H9 (cell line): ENCODE measurements around the gene UCP2. TPM values are rescaled to one million over a fixed set of nuclear protein-coding genes. Genes with fewer than 3 reads are reported as not detected.

Experiments used
- DNase-seq: peaks from one replicate; pipeline ENCODE4 v3.0.0-alpha.2; 2017
- H2AFZ ChIP-seq: one replicate; pipeline ENCODE4 v1.6.1; 2013; ENCODE audit warnings: mild to moderate bottlenecking, low read length, control low read depth, moderate library complexity
- H2AK5ac ChIP-seq: 2 replicates; pipeline ENCODE4 v1.6.1; 2013; ENCODE audit warnings: low read length, control low read depth, mixed read lengths; ENCODE audit not compliant: insufficient read length
- H2BK120ac ChIP-seq: one replicate; pipeline ENCODE4 v1.6.1; 2013; ENCODE audit warnings: low read depth, mild to moderate bottlenecking, low read length, control low read depth, inconsistent platforms; ENCODE audit not compliant: poor library complexity, severe bottlenecking
- H2BK12ac ChIP-seq: 2 replicates; pipeline ENCODE4 v1.6.1; 2013; ENCODE audit warnings: low read length, control low read depth, mixed read lengths, low read depth; ENCODE audit not compliant: insufficient read length
- H2BK15ac ChIP-seq: 2 replicates; pipeline ENCODE4 v1.6.1; 2013; ENCODE audit warnings: low read depth, low read length, control low read depth
- H2BK20ac ChIP-seq: one replicate; pipeline ENCODE4 v1.6.1; 2013; ENCODE audit warnings: low read depth, mild to moderate bottlenecking, low read length, control low read depth, inconsistent platforms; ENCODE audit not compliant: poor library complexity, severe bottlenecking
- H2BK5ac ChIP-seq: 2 replicates; pipeline ENCODE4 v1.6.1; 2013; ENCODE audit warnings: low read length, control low read depth, mixed read lengths; ENCODE audit not compliant: insufficient read length
- H3K14ac ChIP-seq: 2 replicates; pipeline ENCODE4 v1.6.1; 2013; ENCODE audit warnings: low read length, control low read depth; ENCODE audit not compliant: insufficient read depth
- H3K18ac ChIP-seq: 2 replicates; pipeline ENCODE4 v1.6.1; 2013; ENCODE audit warnings: low read depth, mild to moderate bottlenecking, mixed read lengths, low read length, control low read depth; ENCODE audit not compliant: insufficient read length
- H3K23ac ChIP-seq: 2 replicates; pipeline ENCODE4 v1.6.1; 2013; ENCODE audit warnings: low read length, control low read depth, mixed read lengths, low read depth; ENCODE audit not compliant: insufficient read length
- H3K23me2 ChIP-seq: 2 replicates; pipeline ENCODE4 v1.6.1; 2013; ENCODE audit warnings: low read depth, mild to moderate bottlenecking, mixed read lengths, low read length, control low read depth; ENCODE audit not compliant: insufficient read length, poor library complexity, severe bottlenecking
- H3K27ac ChIP-seq: 2 replicates; pipeline ENCODE4 v1.5.1; 2013; ENCODE audit warnings: low read length, control low read depth, mixed read lengths, low read depth; ENCODE audit not compliant: insufficient read length
- H3K27me3 ChIP-seq: 2 replicates; pipeline ENCODE4 v1.6.1; 2013; ENCODE audit warnings: low read length, control low read depth, inconsistent platforms; ENCODE audit not compliant: insufficient read depth
- H3K4ac ChIP-seq: 2 replicates; pipeline ENCODE4 v1.6.1; 2013; ENCODE audit warnings: low read depth, mild to moderate bottlenecking, control low read depth, inconsistent platforms, low read length, moderate library complexity
- H3K4me1 ChIP-seq: 2 replicates; pipeline ENCODE4 v1.6.1; 2013; ENCODE audit warnings: low read length, control low read depth, inconsistent platforms; ENCODE audit not compliant: insufficient read depth
- H3K4me2 ChIP-seq: 2 replicates; pipeline ENCODE4 v1.6.1; 2013; ENCODE audit warnings: low read length, control low read depth, mixed read lengths; ENCODE audit not compliant: insufficient read length, insufficient read depth
- H3K56ac ChIP-seq: 2 replicates; pipeline ENCODE4 v1.6.1; 2013; ENCODE audit warnings: low read depth, mild to moderate bottlenecking, mixed read lengths, low read length, control low read depth; ENCODE audit not compliant: insufficient read length
- H3K79me1 ChIP-seq: 2 replicates; pipeline ENCODE4 v1.6.1; 2013; ENCODE audit warnings: low read depth, mild to moderate bottlenecking, moderate library complexity, low read length, control low read depth, inconsistent platforms; ENCODE audit not compliant: insufficient read depth, poor library complexity, severe bottlenecking
- H3K79me2 ChIP-seq: 2 replicates; pipeline ENCODE4 v1.6.1; 2013; ENCODE audit warnings: low read length, control low read depth, inconsistent platforms; ENCODE audit not compliant: insufficient read depth
- H3K9ac ChIP-seq: 2 replicates; pipeline ENCODE4 v1.6.1; 2013; ENCODE audit warnings: low read length, control low read depth, mixed read lengths; ENCODE audit not compliant: insufficient read length; ENCODE audit errors: extremely low read depth
- H3K9me3 ChIP-seq: one replicate; pipeline ENCODE4 v1.6.1; 2013; ENCODE audit warnings: low read depth, low read length, inconsistent platforms; ENCODE audit not compliant: control insufficient read depth
- H3T11ph ChIP-seq: one replicate; pipeline ENCODE4 v1.6.1; 2013; ENCODE audit warnings: mild to moderate bottlenecking, low read length, control low read depth, inconsistent platforms
- H4K20me1 ChIP-seq: one replicate; pipeline ENCODE4 v1.6.1; 2013; ENCODE audit not compliant: control insufficient read depth, insufficient read length, insufficient read depth
- H4K5ac ChIP-seq: 2 replicates; pipeline ENCODE4 v1.6.1; 2013; ENCODE audit warnings: low read depth, mild to moderate bottlenecking, mixed read lengths, low read length, control low read depth; ENCODE audit not compliant: insufficient read length
- H4K8ac ChIP-seq: replicated peaks from 2 replicates; pipeline ENCODE4 v1.6.1; 2013; ENCODE audit warnings: low read length, control low read depth, mixed read lengths, low read depth; ENCODE audit not compliant: insufficient read length
- H4K91ac ChIP-seq: 2 replicates; pipeline ENCODE4 v1.6.1; 2013; ENCODE audit warnings: low read depth, mild to moderate bottlenecking, moderate library complexity, mixed read lengths, low read length, control low read depth; ENCODE audit not compliant: insufficient read length
- H3K27ac Mint-ChIP-seq, 3 experiments: 2 replicates in 2 of 3; 3 replicates in 1 of 3; pipeline ENCODE4 v1.8.0; 2020 to 2021; ENCODE audit warnings: mixed read lengths in 3 of 3, mild to moderate bottlenecking in 1 of 3, moderate library complexity in 1 of 3
- H3K27me3 Mint-ChIP-seq: 2 replicates; pipeline ENCODE4 v1.8.0; 2021; ENCODE audit warnings: low read depth, mild to moderate bottlenecking, moderate library complexity, mixed read lengths
- H3K36me3 Mint-ChIP-seq, 3 experiments: 2 replicates in 2 of 3; 3 replicates in 1 of 3; pipeline ENCODE4 v1.8.0; 2020 to 2021; ENCODE audit warnings: low read depth in 3 of 3, mixed read lengths in 3 of 3; ENCODE audit not compliant: insufficient read depth in 1 of 3
- H3K4me1 Mint-ChIP-seq, 2 experiments: 2 replicates each; pipeline ENCODE4 v1.8.0; 2020; ENCODE audit warnings: mixed read lengths in 2 of 2
- H3K4me3 Mint-ChIP-seq, 2 experiments: 2 replicates in 1 of 2; 3 replicates in 1 of 2; pipeline ENCODE4 v1.8.0; 2020 to 2021; ENCODE audit warnings: mild to moderate bottlenecking in 2 of 2, mixed read lengths in 2 of 2, moderate library complexity in 1 of 2
- H3K9me3 Mint-ChIP-seq, 2 experiments: 2 replicates in 1 of 2; 3 replicates in 1 of 2; pipeline ENCODE4 v1.8.0; 2020; ENCODE audit warnings: mild to moderate bottlenecking in 2 of 2, mixed read lengths in 2 of 2, moderate library complexity in 1 of 2
- CTCF ChIP-seq: fragments of 200-600 bp; sonication (generic); conservative IDR thresholded peaks from 3 replicates; pipeline ENCODE4 v1.8.0; 2021; ENCODE audit warnings: antibody characterized with exemption, mild to moderate bottlenecking
- WGBS: extraction: QIAGEN DNeasy Blood & Tissue Kit; methylation state at CpG from one replicate; pipeline ENCODE4 v1.1.7; 2013; ENCODE audit warnings: missing lambda C conversion rate, low lambda C conversion rate, mixed read lengths; ENCODE audit not compliant: insufficient read length; ENCODE audit errors: extremely low coverage; 5-methylcytosine and 5-hydroxymethylcytosine counted together
- total RNA-seq: library from RNA; stranded (reverse); gene quantifications from 2 replicates; pipeline ENCODE4 v1.2.1, GENCODE V29; 2021

The UCP2 gene
- total RNA-seq, 1 experiment from 2014 or later = 62.1 TPM

GRCh38 chr11:73931951-73932350, 50.7 kb downstream of the UCP2 start:
- Mint-ChIP-seq H3K27ac (no peak overlapping the region), H3K4me3 (no peak overlapping the region), H3K4me1 (peaks cover 5 to 6% of the 10 kb centered on the region in 2 experiments), H3K27me3 (no peaks in the 10 kb centered on the region), H3K36me3 (peaks cover 16 to 31% (median 30%) of the 10 kb centered on the region in 3 experiments; a peak in 6 of 7 replicates), H3K9me3 (peaks cover 2 to 5% of the 10 kb centered on the region in 2 experiments)
- H3K56ac ChIP-seq = no peak overlapping the region
- H3K79me1 ChIP-seq = no peaks in the 10 kb centered on the region
- H2BK120ac ChIP-seq = no peak overlapping the region
- H4K5ac ChIP-seq = no peak overlapping the region
- no peak overlapping the region for H2BK12ac ChIP-seq
- no peak overlapping the region for H2AFZ ChIP-seq
- H3K23ac ChIP-seq = no peak overlapping the region
- H3K4me1 ChIP-seq = no peaks in the 10 kb centered on the region
- H3K9ac ChIP-seq = no peak overlapping the region
- DNase-seq = no peak
- H3T11ph ChIP-seq = no peak overlapping the region
- no CpG with 5 or more reads among the region's 6 CpGs for WGBS
- H3K18ac ChIP-seq = no peak overlapping the region
- H3K27me3 ChIP-seq = no peaks in the 10 kb centered on the region
- H3K23me2 ChIP-seq = no peaks in the 10 kb centered on the region
- H2BK20ac ChIP-seq = no peak overlapping the region
- no peaks in the 10 kb centered on the region for H3K9me3 ChIP-seq
- TF ChIP-seq CTCF = no peak
- H2BK5ac ChIP-seq = no peak overlapping the region
- no peaks in the 10 kb centered on the region for H4K20me1 ChIP-seq
- no peak overlapping the region for H4K8ac ChIP-seq
- H4K91ac ChIP-seq = no peak overlapping the region
- H2AK5ac ChIP-seq = no peak overlapping the region
- H3K4ac ChIP-seq = no peak overlapping the region
- H3K27ac ChIP-seq = no peak overlapping the region
- no peaks in the 10 kb centered on the region for H3K79me2 ChIP-seq
- H3K14ac ChIP-seq = no peak overlapping the region
- no peak overlapping the region for H3K4me2 ChIP-seq
- no peak overlapping the region for H2BK15ac ChIP-seq
